Right lung (tissue), 5 donors: ENCODE data around the gene FAM170A. TPM values are rescaled to one million over a fixed set of nuclear protein-coding genes. Genes with fewer than 3 reads are reported as not detected.

ENCODE experiments used
- polyA plus RNA-seq, 5 donors: library from polyadenylated mRNA; unstranded; fragments of 120-200 nt; gene quantifications; one replicate each; pipeline versions ENCODE4 v1.2.1 to v1.2.3, GENCODE V29; 2013; ENCODE audit warnings: inconsistent platforms in 1 of 5, low replicate concordance in 1 of 5; ENCODE audit not compliant: insufficient read length in 5 of 5, insufficient read depth in 1 of 5

The FAM170A gene
- polyA plus RNA-seq, 5 donors, result 0.09 to 0.16 TPM; not detected in 3

Other genes starting within 250 kb of the FAM170A start
- gene HSD17B4, start 177.1 kb upstream of the FAM170A start, polyA plus RNA-seq, result 100 to 1,000 TPM; 156 to 227 (median 209) TPM